D721Med (cell line): ENCODE data around the gene DISP2.
A peak's percentile ranks its signal among the peaks of the same experiment; 100 is the strongest.

Source experiments
- DNase-seq: peaks from one replicate; pipeline ENCODE4 v3.0.0; 2011; ENCODE audit warnings: low spot score; ENCODE audit not compliant: insufficient read length
- FAIRE-seq: peaks from 2 replicates; lab custom pipeline; 2011; peaks lifted over from hg19 to GRCh38; lab: Jason Lieb, UNC
- CTCF ChIP-seq: IDR thresholded peaks from 2 replicates; pipeline ENCODE4 v1.5.1; 2012; ENCODE audit warnings: mild to moderate bottlenecking, control low read depth; ENCODE audit not compliant: insufficient read depth; ENCODE audit errors: missing control alignments

DISP2 gene

GRCh38 chr15:40420071-40420713, 62.2 kb downstream of the DISP2 start:
- DNase-seq = no peak
- FAIRE-seq = no peak
- no peak for TF ChIP-seq CTCF

DNA sequence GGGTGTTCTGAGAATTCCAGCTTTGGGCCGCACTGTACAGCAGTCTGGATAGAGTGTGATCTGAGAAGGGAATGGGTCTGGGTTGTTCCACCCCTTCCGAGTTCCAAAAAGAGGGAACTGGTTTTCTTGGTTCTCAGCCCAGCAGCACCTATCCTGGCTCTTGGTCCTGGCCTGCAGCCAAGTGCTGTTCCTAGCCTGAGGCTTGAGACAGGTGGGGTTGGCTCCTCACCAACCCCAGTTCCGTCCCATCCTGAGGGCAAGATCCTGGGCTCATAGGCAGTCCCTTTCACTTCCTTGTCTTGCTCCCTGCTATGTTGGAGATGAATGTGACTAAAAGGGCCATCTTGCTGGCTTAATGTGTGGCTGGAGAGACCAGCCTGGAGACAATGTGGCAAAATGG, 62.8 kb downstream of the DISP2 start:
- no peak for TF ChIP-seq CTCF
- no peak for DNase-seq
- FAIRE-seq = no peak

GRCh38 chr15:40421246-40422157, 63.5 kb downstream of the DISP2 start:
- peak; percentile 81 for DNase-seq
- FAIRE-seq = no peak
- peak; percentile 69 for TF ChIP-seq CTCF

DNA sequence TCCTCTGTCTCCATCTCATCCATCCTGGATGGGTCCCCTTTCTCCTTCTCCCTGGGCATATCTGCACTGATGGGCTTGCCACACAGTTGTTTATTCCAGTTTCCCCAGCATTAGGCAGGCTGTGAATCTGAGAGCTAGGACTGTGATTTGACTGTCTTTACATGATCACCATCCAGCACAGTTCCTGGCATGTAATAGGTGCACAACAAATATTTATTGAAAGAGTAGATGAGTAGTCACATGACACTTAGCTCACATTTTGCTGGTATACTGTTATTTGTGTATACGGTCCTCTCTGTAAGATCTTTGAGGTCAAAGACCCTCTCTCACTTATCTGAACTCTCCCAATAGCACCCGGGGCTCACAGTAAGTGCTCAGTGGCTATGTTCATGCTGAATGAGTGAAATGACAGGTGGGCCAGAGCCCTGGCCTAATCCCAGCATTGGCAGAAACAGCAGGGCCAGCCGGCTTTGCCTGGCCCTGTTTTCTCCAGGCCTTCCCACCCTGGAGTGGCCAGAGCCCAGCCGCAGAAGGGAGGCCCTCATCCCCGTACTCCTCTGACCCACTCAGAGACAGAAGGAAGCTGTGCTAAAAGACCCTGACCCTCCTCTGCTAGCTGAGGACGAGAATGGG, 66.6 kb downstream of the DISP2 start:
- no peak for FAIRE-seq
- TF ChIP-seq CTCF = no peak

GRCh38 chr15:40425681-40426080, 67.7 kb downstream of the DISP2 start:
- TF ChIP-seq CTCF = no peak
- FAIRE-seq (no peak), DNase-seq (no peak)

More for the DNA sequence above, 66.6 kb downstream of the DISP2 start:
- DNase-seq = no peak

DNA sequence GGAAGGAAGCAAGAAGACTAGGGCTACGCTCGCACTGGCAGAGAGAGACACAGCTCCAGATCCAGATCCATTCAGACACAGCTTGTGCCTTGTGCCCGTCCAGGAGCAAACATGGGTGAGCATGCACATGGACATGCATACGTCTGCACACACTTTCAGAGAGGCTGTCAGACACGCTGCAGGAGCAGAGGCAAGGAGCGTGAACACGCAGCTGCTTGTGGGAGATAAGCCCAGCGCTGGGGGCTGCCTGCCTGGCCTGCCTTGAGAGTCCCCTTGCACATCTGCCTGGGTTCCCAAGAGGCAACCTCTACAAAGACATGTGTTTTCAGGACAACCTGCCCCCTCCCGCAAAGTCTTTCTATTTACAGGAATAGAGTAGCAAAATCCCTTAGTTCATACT, 69.2 kb downstream of the DISP2 start:
- no peak for TF ChIP-seq CTCF
- no peak for FAIRE-seq
- no peak for DNase-seq

- TF ChIP-seq CTCF = no peak
- FAIRE-seq = no peak
- no peak for DNase-seq
These were observed 70.2 kb downstream of the DISP2 start for GRCh38 chr15:40428185-40428584.
